PC-3 (cell line): ENCODE measurements around the gene HECW1. TPM values are rescaled to one million over a fixed set of nuclear protein-coding genes. Genes with fewer than 3 reads are reported as not detected.

Experiments used
- ATAC-seq: fragments of 200-7000 bp; cut with Tn5 transposase; 2 replicates; pipeline ENCODE4 v1.9.1; 2020; ENCODE audit warnings: mild to moderate bottlenecking, moderate library complexity
- BruUV-seq: library from RNA; stranded (reverse); fragments of 400-500 nt; replicated peaks from 2 replicates; lab custom pipeline; 2021; lab: Mats Ljungman, UMichigan
- CTCF ChIA-PET: fragments of 300-600 bp; sonication (Branson Sonifier 250); formaldehyde crosslinking; loops from one replicate; lab custom pipeline; 2022; ENCODE audit warnings: antibody characterized with exemption; lab: Charles Lee
- POLR2A ChIA-PET: fragments of 300-600 bp; sonication (Branson Sonifier 250); formaldehyde crosslinking; loops from one replicate; lab custom pipeline; 2022; ENCODE audit warnings: antibody characterized with exemption; ENCODE audit not compliant: unreplicated experiment; lab: Charles Lee
- DNase-seq: peaks from one replicate; pipeline ENCODE4 v3.0.0-alpha.2; 2015
- H2AFZ ChIP-seq: fragments of 300-600 bp; sonication (generic); 2 replicates; pipeline ENCODE4 v1.6.0; 2016; ENCODE audit warnings: antibody characterized with exemption, low read length
- H3F3A ChIP-seq: fragments of 300-600 bp; sonication (generic); one replicate; pipeline ENCODE4 v1.6.0; 2017; ENCODE audit warnings: antibody characterized with exemption, low read length, control low read depth, mild to moderate bottlenecking; ENCODE audit not compliant: unreplicated experiment
- H3K27ac ChIP-seq: fragments of 300-600 bp; sonication (generic); 2 replicates; pipeline ENCODE4 v1.5.1; 2016; ENCODE audit warnings: mild to moderate bottlenecking, low read length
- H3K27me3 ChIP-seq: fragments of 300-600 bp; sonication (generic); 2 replicates; pipeline ENCODE4 v1.6.1; 2016; ENCODE audit warnings: low read length, mixed read lengths
- H3K36me3 ChIP-seq: fragments of 300-600 bp; sonication (generic); 2 replicates; pipeline ENCODE4 v1.6.1; 2016; ENCODE audit warnings: low read depth, mixed run types, low read length, mixed read lengths
- H3K4me1 ChIP-seq: fragments of 300-600 bp; sonication (generic); 2 replicates; pipeline ENCODE4 v1.5.1; 2016; ENCODE audit warnings: low read length; ENCODE audit not compliant: insufficient read depth
- H3K4me2 ChIP-seq: fragments of 300-600 bp; sonication (generic); 2 replicates; pipeline ENCODE4 v1.6.0; 2016; ENCODE audit warnings: low read length
- H3K4me3 ChIP-seq: fragments of 300-600 bp; sonication (generic); 2 replicates; pipeline ENCODE4 v1.5.1; 2016; ENCODE audit warnings: mild to moderate bottlenecking, low read length, mixed read lengths
- H3K79me2 ChIP-seq: fragments of 300-600 bp; sonication (generic); 2 replicates; pipeline ENCODE4 v1.6.1; 2017; ENCODE audit warnings: low read length, mixed read lengths
- H3K9ac ChIP-seq: fragments of 300-600 bp; sonication (generic); 2 replicates; pipeline ENCODE4 v1.6.0; 2016; ENCODE audit warnings: mild to moderate bottlenecking, low read length
- H3K9me2 ChIP-seq: fragments of 300-600 bp; sonication (generic); replicated peaks from 2 replicates; pipeline ENCODE4 v1.6.1; 2016; ENCODE audit warnings: mixed run types, low read length, mixed read lengths
- H3K9me3 ChIP-seq: fragments of 300-600 bp; sonication (generic); 2 replicates; pipeline ENCODE4 v1.6.1; 2016; ENCODE audit warnings: low read length, mixed read lengths
- H4K20me1 ChIP-seq: fragments of 300-600 bp; sonication (generic); 2 replicates; pipeline ENCODE4 v1.6.1; 2016; ENCODE audit warnings: low read length, mixed read lengths
- CTCF ChIP-seq: fragments of 300-600 bp; sonication (generic); conservative IDR thresholded peaks from 2 replicates; pipeline ENCODE4 v1.5.1; 2017; ENCODE audit warnings: antibody characterized with exemption, low read depth, mild to moderate bottlenecking, low read length
- EZH2 ChIP-seq: fragments of 300-600 bp; sonication (generic); IDR thresholded peaks from one replicate; pipeline ENCODE4 v1.6.1; 2017; ENCODE audit warnings: antibody characterized with exemption, mild to moderate bottlenecking, low read length; ENCODE audit not compliant: unreplicated experiment
- EZH2phosphoT487 ChIP-seq: fragments of 300-600 bp; sonication (generic); IDR thresholded peaks from 2 replicates; pipeline ENCODE4 v1.6.1; 2018; ENCODE audit warnings: mild to moderate bottlenecking, antibody characterized with exemption, low read length, borderline replicate concordance
- intact Hi-C: fragments of 100-400 bp; cut with micrococcal nuclease; formaldehyde crosslinking; loops from 2 replicates; pipeline ENCODE4 v1.9.0; 2023
- total RNA-seq: library from RNA; depleted of rRNA; stranded (reverse); fragments of >200 nt; gene quantifications from 2 replicates; pipeline ENCODE4 v1.2.3, GENCODE V29; 2014

Gene HECW1
- total RNA-seq, 1 experiment from 2014 or later = 3.0 TPM

DNA sequence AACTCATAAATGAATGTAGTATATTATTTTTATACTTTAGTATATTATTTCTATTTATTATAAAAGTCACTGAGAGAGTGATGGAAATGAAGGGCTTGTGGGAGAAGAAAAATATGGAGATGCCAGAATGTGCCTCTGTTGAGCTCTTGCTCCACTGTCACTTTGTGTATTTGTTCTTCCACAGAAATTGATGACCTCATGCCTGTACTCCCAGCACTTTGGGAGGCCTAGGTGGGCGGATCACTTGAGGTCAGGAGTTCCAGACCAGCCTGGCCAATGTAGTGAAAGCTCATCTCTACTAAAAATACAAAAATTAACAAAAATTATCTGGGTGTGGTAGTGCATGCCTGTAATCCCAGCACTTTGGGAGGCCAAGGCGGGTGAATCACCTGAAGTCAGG, 394.0 kb downstream of the HECW1 start:
- Histone ChIP-seq H3K27me3 (no peaks in the 10 kb centered on the region), H3K9me3 (no peaks in the 10 kb centered on the region), H2AFZ (no peak overlapping the region), H3F3A (no peaks in the 10 kb centered on the region), H3K4me3 (no peak overlapping the region), H4K20me1 (no peaks in the 10 kb centered on the region), H3K9me2 (no peaks in the 10 kb centered on the region), H3K79me2 (no peaks in the 10 kb centered on the region), H3K9ac (no peak overlapping the region), H3K4me1 (no peaks in the 10 kb centered on the region), H3K27ac (no peak overlapping the region), H3K4me2 (no peak overlapping the region), H3K36me3 (no peaks in the 10 kb centered on the region)
- CTCF ChIA-PET = no interaction called here
- POLR2A ChIA-PET = no interaction called here
- no peak for DNase-seq
- TF ChIP-seq EZH2 = no peak
- no peak for TF ChIP-seq CTCF
- no peak for TF ChIP-seq EZH2phosphoT487
- intact Hi-C loops = no loop called here
- no peak for ATAC-seq
- BruUV-seq = no TSS peak

GRCh38 chr7:43508461-43508860, 396.0 kb downstream of the HECW1 start:
- no TSS peak for BruUV-seq
- Histone ChIP-seq H3K9me3 (no peaks in the 10 kb centered on the region), H3K4me1 (no peaks in the 10 kb centered on the region), H3K27me3 (no peaks in the 10 kb centered on the region), H3K9me2 (no peaks in the 10 kb centered on the region), H3K4me3 (no peak overlapping the region), H4K20me1 (no peaks in the 10 kb centered on the region), H3K36me3 (no peaks in the 10 kb centered on the region), H3K4me2 (no peak overlapping the region), H2AFZ (no peak overlapping the region), H3F3A (no peaks in the 10 kb centered on the region), H3K27ac (no peak overlapping the region), H3K9ac (no peak overlapping the region), H3K79me2 (no peaks in the 10 kb centered on the region)
- no peak for ATAC-seq
- DNase-seq = no peak
- ChIA-PET CTCF (no interaction called here), POLR2A (no interaction called here)
- intact Hi-C loops = no loop called here
- no peak for TF ChIP-seq EZH2
- no peak for TF ChIP-seq CTCF
- TF ChIP-seq EZH2phosphoT487 = no peak

DNA sequence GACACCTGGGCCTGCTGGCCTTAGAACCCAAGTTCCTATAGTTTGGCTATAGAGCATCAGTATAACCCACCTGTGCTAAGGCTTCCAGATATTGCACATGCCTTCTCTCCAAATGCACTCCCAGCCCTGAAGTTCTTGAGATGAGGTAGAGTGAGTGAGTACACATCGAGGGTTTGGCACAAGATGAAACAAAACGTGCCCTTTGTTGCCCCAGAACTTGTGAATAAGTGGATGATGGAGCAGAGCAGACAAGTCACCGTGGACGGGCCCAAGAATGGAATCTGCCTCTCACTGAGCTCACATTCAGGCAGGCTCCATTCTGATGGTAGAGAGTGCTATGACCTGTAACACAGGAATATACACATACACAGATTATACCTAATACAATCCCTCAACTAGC, 397.5 kb downstream of the HECW1 start:
- no peaks in the 10 kb centered on the region for H3F3A ChIP-seq
- no peaks in the 10 kb centered on the region for H4K20me1 ChIP-seq
- no peaks in the 10 kb centered on the region for H3K4me1 ChIP-seq
- H3K4me3 ChIP-seq = no peak overlapping the region
- no TSS peak for BruUV-seq
- CTCF ChIA-PET = no interaction called here
- no peaks in the 10 kb centered on the region for H3K36me3 ChIP-seq
- DNase-seq (peak; percentile 13), ATAC-seq (no peak)
- H3K4me2 ChIP-seq = no peak overlapping the region
- no peaks in the 10 kb centered on the region for H3K9me3 ChIP-seq
- no peak overlapping the region for H3K27ac ChIP-seq
- intact Hi-C loops = no loop called here
- no peaks in the 10 kb centered on the region for H3K9me2 ChIP-seq
- no peak overlapping the region for H2AFZ ChIP-seq
- TF ChIP-seq EZH2 = no peak
- no peak for TF ChIP-seq EZH2phosphoT487
- no peak for TF ChIP-seq CTCF
- no peaks in the 10 kb centered on the region for H3K79me2 ChIP-seq
- H3K9ac ChIP-seq = no peak overlapping the region
- no peaks in the 10 kb centered on the region for H3K27me3 ChIP-seq
- POLR2A ChIA-PET = no interaction called here
